ENCODE data around the gene ARSB. TPM values are rescaled to one million over a fixed set of nuclear protein-coding genes. Genes with fewer than 3 reads are reported as not detected.

Gene ARSB
- total and polyA plus RNA-seq, 9 donors: 3.1 to 10.6 (median 7.6) TPM

GRCh38 chr5:78964889-78965288, 20.2 kb downstream of the ARSB start:
- Histone ChIP-seq H3K36me3 (no peaks in the 10 kb centered on the region), H3K9me3 (no peaks in the 10 kb centered on the region), H3K4me1 (ENCODE audit: insufficient read depth) (no peaks in the 10 kb centered on the region), H3K27ac (no peak overlapping the region), H3K4me3 (no peak overlapping the region), H3K27me3 (no peaks in the 10 kb centered on the region)
- WGBS, 3 donors: 24 to 29% (median 28%) methylated on average over 2 of the region's 2 CpGs
- intact Hi-C loops (cut with DNase I): loop anchor here in 2 of 4 donors (5.0 to 10.0 kb wide), 2 partner anchors 428 to 500 kb away; no protein-coding TSS in a partner anchor
- TF ChIP-seq EP300 (IDR thresholded peaks at IDR 0.05) (no peak), POLR2A (IDR thresholded peaks at IDR 0.05) (no peak), CTCF (IDR thresholded peaks at IDR 0.05) (peak; percentile 27 to 80 (median 58))
- DNase-seq: no peak

GRCh38 chr5:78961743-78962142, 23.4 kb downstream of the ARSB start:
- no peaks in the 10 kb centered on the region for H3K4me1 ChIP-seq (ENCODE audit: insufficient read depth)
- no peaks in the 10 kb centered on the region for H3K9me3 ChIP-seq
- 90 to 100% (median 100%) methylated on average over 1 of the region's 1 CpG for WGBS, 3 donors
- no peaks in the 10 kb centered on the region for H3K36me3 ChIP-seq
- no peak overlapping the region for H3K27ac ChIP-seq
- H3K27me3 ChIP-seq: no peaks in the 10 kb centered on the region
- no peak for TF ChIP-seq POLR2A (IDR thresholded peaks at IDR 0.05)
- no peak for TF ChIP-seq CTCF (IDR thresholded peaks at IDR 0.05)
- no peak for TF ChIP-seq EP300 (IDR thresholded peaks at IDR 0.05)
- intact Hi-C loops (cut with DNase I): loop anchor here in 2 of 4 donors (10.0 kb wide), 1 partner anchor 497 kb away; no protein-coding TSS in a partner anchor
- H3K4me3 ChIP-seq: no peak overlapping the region
- no peak for DNase-seq

GRCh38 chr5:78959767-78960166, 25.3 kb downstream of the ARSB start:
- DNase-seq: no peak
- TF ChIP-seq CTCF (IDR thresholded peaks at IDR 0.05) (no peak), EP300 (IDR thresholded peaks at IDR 0.05) (no peak), POLR2A (IDR thresholded peaks at IDR 0.05) (no peak)
- no peaks in the 10 kb centered on the region for H3K36me3 ChIP-seq
- 69 to 86% (median 71%) methylated on average over 1 of the region's 1 CpG for WGBS, 3 donors
- H3K4me1 ChIP-seq (ENCODE audit: insufficient read depth): no peaks in the 10 kb centered on the region
- intact Hi-C loops (cut with DNase I): loop anchor here in 2 of 4 donors (10.0 kb wide), 1 partner anchor 495 kb away; no protein-coding TSS in a partner anchor
- H3K27ac ChIP-seq: no peak overlapping the region
- H3K4me3 ChIP-seq: no peak overlapping the region
- no peaks in the 10 kb centered on the region for H3K9me3 ChIP-seq
- no peaks in the 10 kb centered on the region for H3K27me3 ChIP-seq

- TF ChIP-seq CTCF (IDR thresholded peaks at IDR 0.05) (no peak), EP300 (IDR thresholded peaks at IDR 0.05) (no peak), POLR2A (IDR thresholded peaks at IDR 0.05) (no peak)
- no peak for DNase-seq
- intact Hi-C loops (cut with DNase I): no loop called here
- Histone ChIP-seq H3K4me1 (ENCODE audit: insufficient read depth) (no peaks in the 10 kb centered on the region), H3K27ac (no peak overlapping the region), H3K27me3 (no peaks in the 10 kb centered on the region), H3K9me3 (no peaks in the 10 kb centered on the region), H3K36me3 (no peaks in the 10 kb centered on the region), H3K4me3 (no peak overlapping the region)
- 75 to 90% (median 86%) methylated on average over 3 of the region's 3 CpGs for WGBS, 3 donors
Measured at GRCh38 chr5:78958672-78959445, 26.3 kb downstream of the ARSB start.
